GM18907 (cell line): ENCODE data around the gene SPP1.
"Not testable (repeated sequence)": the region's sequence is repeated elsewhere in the genome, so short reads cannot be mapped to it uniquely, and the experiment has no call there.

Experiments
- ATAC-seq: cut with Tn5 transposase; IDR thresholded peaks from one replicate; pipeline ENCODE4 v1.9.1; 2021; ENCODE audit warnings: mild to moderate bottlenecking, moderate library complexity; ENCODE audit not compliant: unreplicated experiment

Gene SPP1

GRCh38 chr4:88017516-88018297, 42.2 kb downstream of the SPP1 start:
- ATAC-seq, result no peak

DNA sequence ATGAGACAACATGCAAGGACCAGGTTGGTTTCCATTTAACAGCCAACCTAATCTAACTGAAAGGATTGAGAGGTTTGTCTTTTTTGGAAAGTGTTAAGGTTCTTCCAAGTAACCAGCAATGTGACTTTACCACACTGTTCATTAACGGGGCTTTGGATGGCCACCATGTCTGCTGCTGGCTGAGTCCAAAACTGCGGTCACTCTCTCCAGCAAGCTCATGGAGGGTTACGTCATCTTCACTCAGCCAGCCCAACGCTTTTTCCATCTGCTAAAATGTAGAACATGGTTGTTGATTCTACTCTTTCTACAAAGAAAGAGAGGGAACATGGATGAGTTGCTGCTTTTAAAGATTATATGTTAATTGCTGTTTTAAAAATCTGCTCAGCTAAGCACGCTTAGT, 43.0 kb downstream of the SPP1 start:
- no peak for ATAC-seq

GRCh38 chr4:88021824-88022223, 46.3 kb downstream of the SPP1 start:
- ATAC-seq, result no peak

- ATAC-seq, result no peak
These were observed 46.8 kb downstream of the SPP1 start for GRCh38 chr4:88022289-88022688.

DNA sequence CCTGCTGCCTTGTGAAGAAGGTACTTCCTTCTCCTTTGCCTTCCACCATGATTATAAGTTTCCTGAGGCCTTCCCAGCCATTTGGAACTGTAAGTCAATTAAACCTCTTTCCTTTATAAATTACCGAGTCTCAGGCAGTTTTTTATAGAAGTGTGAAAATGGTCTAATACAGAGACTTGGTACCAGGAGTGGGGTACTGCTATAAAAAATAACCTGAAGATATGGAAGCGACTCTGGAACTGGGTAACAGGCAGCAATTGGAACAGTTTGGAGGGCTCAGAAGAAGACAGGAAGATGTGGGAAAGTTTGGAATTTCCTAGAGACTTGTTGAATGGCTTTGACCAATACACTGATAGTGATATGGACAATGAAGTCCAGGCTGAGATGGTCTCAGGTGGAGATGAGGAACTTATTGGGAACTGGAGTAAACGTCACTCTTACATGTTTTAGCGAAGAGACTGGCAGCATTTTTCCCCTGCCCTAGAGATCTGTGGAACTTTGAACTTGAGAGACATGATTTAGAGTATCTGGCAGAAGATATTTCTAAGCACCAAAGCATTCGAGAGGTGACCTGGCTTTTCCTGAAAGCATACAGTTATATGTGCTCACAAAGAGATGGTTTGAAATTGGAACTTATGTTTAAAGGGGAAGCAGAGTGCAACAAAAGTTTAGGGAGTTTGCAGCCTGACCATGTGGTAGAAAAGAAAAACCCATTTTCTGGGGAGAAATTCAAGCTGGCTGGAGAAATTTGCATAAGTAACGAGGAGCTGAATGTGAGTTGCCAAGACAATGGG, 50.6 kb downstream of the SPP1 start:
- ATAC-seq, result not testable (repeated sequence)

DNA sequence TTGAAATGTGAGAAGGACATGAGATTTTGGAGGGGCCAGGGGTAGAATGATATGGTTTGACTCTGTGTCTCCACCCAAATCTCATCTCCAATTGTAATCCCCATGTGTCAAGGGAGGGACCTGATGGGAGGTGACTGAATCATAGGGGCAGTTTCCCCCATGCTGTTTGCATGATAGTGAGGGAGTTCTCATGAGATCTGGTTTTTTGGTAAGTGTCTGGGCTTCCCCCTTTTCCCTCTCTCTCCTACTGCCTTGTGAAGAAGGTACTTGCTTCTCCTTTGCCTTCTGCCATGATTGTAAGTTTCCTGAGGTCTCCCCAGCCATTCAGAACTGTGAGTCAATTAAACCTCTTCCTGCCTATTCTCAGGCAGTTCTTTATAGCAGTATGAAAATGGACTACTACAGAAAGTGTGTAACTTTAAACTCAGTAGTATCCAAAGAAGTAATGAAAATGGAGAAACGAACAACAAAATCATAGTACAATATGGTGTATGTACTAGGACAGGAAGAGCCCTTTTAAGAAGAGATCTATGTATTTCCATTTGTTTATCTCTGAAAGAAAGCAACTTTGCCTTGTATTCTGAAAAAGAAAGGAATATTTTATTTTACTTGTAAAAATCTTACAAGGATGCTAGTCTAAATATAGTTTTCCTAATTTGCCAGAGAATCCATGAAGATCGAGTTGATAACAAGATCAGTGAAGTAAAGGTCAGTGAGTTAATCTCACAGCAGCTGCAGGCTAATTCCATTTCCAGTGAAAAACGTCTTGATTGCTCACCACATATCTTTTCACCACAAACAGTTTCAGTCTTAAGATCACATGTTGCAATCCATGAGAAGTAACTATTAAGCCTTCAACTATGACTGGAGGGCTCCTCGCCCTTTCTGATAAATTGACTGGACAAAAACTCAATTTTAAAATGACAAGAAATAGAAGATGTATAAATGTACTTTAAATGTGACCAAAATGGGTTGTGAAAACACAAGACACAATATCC, 52.4 kb downstream of the SPP1 start:
- no peak for ATAC-seq

DNA sequence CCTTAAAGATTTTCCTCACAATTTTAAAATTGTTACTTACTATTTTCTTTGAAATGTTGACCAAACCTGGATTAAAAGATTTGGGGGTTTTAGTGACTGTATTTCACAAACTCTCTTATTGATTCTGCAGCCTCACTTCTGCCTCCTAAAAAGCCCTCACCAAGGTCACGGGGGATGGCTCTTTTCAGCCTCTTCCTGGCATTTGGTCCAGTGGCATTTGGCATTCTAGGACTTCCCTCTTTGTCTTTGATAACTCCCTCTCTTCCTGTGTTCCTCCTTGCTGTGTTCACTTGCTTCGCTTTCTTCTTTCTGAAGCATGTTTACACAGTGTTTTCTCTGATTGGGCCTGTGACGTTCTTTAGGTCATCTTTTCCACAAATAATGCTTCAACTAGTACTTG, 53.4 kb downstream of the SPP1 start:
- ATAC-seq, result no peak

- ATAC-seq, result no peak
These were observed 54.0 kb downstream of the SPP1 start for GRCh38 chr4:88029556-88029955.

DNA sequence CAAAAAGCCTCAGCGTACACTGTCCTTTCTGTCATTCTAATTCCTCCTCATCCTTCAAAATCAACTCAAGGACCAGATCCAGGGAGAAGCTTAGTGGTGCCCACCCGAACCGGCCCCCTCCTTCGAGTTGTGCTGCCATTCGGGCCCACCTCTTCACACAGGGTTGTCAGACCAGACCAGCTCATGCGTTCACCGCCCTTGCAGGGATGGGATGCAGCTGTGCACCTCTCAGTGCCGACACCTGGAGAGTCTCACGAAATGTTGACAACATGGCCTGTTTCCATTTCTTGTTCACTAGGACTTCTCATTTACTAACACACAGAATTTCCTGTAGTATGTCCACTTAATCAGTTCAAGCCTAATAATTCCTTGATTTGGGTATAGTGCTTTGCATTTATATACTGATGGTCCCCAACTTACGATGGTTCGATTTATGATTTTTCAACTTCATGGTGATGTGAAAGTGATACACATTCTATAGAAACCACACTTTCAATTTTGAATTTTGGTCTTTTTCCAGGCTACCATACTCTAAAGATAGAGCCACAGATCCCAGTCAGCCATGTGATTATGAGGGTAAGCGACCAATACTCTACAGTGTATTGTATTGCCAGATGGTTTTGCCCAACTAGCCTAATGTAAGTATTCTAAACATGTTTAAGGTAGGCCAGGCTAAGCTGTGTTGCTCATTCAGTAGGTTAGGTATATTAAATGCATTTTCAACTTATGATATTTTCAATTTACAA, 55.2 kb downstream of the SPP1 start:
- no peak for ATAC-seq
